ENCODE measurements around the gene FNDC11.
"Not testable (repeated sequence)": the region's sequence is repeated elsewhere in the genome, so short reads cannot be mapped to it uniquely, and the experiment has no call there.

FNDC11 gene

DNA sequence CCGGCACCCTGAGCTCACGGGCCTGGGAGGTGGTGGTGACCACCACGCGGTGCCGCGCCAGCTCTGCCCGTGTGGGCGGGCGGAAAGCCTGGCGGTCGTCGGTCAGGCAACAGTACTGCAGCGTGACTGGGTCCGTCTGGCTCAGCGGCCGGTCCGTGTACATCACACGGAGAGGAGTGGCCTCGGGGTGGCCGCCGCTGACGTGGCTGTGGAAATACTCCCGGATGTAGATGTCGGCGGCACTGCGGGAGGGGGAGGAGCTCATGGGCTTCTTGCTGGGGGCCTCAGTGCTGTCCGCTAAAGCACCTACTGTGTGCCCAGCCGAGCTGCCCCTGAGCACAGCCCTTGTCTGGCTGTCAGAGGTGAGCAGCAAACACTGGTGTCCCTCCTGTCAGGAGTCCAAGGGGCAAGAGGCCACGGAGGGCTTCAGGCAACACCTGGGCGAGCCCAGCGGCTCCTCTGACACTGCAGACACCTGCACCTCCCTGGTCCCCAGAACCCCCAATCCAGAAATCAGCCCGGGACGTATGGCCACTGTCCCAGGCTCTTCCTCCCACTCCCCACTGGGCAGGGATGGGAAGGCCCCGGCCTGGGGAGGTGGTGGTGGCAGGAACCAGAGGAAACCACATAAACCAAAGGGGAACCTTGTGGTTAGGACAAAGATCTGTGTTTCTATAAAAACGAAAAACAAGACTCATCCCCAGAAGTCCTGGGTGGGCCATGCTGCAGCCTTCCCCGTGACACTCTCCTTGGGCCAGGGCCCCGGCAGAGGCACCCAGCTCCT, 13.6 kb downstream of the FNDC11 start:
- DNase-seq (ENCODE audit: low read depth) = peak; percentile 24

- DNase-seq (ENCODE audit: low read depth) = no peak
These were observed 14.4 kb downstream of the FNDC11 start for GRCh38 chr20:63568170-63568981.

DNA sequence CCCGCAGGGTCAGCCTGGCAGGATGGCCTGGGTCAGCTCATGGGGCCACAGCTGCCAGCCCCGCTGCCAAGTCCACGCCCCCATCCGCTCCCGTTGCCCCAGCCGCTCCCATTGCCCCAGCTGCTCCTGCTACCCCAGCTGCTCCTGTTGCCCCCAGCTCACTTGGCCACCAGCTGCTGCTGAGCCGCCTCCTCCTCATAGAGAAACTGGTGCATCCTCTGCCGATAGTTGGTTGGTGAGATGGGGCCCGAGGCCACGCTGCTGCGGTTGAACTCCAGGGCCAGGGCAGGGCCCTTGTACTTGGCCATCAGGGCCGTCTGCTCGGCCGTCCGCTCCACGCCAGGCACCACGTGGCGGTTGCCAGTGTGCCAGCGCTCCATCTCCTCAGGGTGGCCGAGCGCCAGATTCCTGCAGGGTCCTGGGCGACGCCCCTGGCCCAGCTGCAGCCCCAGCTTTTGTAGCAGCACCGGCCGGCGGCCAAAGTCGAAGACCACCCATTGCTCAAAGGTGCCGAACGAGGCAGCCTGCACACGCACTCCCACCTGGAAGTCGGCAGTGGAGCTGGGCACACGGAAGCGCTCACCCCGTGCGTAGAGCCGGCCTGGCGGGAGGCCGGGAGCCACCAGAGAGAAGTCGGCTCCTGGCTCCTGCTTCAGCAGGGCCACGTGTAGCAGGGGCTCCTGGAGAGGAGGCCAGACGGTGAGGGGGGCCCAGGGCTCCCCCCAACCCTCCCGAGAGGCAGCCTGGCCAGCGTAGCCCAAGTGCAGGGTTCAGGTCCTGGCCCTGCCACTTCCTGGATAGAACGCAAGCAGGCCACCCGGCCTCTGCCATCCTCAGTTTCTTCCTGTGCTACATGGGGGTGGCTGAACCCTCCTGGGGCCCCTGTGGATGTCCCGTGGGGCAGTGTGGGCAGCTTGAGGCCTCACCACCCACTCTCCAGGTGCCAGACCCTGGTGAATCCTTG, 15.3 kb downstream of the FNDC11 start:
- DNase-seq (ENCODE audit: low read depth) = no peak

GRCh38 chr20:63570281-63571086, 16.5 kb downstream of the FNDC11 start:
- no peak for DNase-seq (ENCODE audit: low read depth)

DNA sequence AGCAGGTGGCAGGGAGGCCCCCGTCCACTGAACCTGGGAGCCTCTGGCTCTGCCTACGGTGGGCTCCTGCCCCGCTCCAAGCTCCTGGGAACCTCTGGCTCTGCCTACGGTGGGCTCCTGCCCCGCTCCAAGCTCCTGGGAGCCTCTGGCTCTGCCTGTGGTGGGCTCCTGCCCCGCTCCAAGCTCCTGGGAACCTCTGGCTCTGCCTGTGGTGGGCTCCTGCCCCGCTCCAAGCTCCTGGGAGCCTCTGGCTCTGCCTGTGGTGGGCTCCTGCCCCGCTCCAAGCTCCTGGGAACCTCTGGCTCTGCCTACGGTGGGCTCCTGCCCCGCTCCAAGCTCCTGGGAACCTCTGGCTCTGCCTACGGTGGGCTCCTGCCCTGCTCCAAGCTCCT, 17.1 kb downstream of the FNDC11 start:
- DNase-seq (ENCODE audit: low read depth) = not testable (repeated sequence)

GRCh38 chr20:63572071-63572787, 18.3 kb downstream of the FNDC11 start:
- DNase-seq (ENCODE audit: low read depth) = no peak

- DNase-seq (ENCODE audit: low read depth) = no peak
These were observed 19.1 kb downstream of the FNDC11 start for GRCh38 chr20:63572788-63573646.

DNA sequence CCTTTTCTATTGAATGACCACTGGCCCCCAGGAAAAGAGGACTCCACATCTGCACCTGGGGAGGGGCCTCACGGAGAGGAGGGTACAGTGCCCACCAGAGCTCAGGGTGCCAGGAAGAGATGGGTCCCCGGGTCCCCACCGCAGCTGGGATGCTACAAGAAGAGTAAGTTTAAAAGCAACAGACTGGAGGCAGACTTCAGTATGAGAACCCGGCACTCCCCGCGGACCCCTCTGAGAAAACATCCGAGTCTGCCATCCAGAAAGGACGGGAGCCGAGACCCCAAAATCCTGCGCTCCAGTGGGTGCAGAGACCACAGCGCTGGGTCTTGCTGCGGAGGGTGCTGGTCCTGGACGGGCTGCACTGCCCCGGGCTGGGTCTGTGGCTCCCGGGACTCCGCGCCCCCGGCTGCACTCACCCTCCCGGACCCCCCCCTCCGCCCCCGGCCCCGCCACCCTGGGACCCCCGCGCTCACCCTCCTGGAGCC, 19.7 kb downstream of the FNDC11 start:
- no peak for DNase-seq (ENCODE audit: low read depth)

GRCh38 chr20:63574156-63574828, 20.3 kb downstream of the FNDC11 start, which contains the start of gene HELZ2:
TSS of gene HELZ2 (minus strand) at chr20:63574239. CDS start at chr20:63572385, 1,854 bp downstream.
- peak; percentile 46 for DNase-seq (ENCODE audit: low read depth)

DNA sequence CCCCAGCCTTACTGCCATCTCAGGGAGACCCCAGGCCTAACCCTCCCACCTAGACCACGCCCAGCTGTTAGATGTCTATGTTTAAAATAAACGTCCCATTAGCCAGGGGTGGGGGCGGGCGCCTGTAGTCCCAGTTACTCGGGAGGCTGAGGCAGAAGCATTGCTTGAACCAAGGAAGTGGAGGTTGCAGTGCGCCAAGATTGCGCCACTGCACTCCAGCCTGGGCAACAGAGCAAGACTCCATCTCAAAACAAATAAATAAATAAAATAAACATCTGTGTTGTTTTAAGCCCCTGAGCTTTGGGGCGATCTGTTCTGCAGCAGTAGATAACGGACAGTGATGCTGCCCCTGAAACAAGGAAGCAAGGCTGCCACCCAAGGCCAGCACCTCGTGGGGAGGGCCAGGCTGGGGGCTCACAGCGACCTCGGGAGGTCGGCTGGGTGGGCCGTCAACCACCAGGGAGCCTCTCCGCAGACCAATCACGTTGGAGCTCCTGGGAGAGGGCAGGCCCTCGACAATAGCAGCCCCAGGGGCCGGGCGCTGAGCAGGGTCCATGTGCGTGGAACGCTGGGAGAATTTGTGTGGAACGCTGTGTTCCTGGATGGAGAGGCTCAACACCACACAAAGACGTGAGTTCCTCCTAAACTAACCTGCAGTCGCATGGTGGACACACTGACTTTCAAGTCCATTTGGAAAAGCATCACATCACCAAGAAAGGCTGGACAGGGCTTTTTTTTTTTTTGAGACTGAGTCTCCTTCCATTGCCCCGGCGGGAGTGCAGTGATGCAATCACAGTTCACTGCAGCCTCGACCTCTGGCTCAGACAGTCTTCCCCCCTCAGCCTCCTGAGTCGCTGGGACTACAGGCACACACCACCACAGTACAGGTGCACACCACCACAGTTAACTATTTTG, 21.1 kb downstream of the FNDC11 start:
- DNase-seq (ENCODE audit: low read depth) = no peak

GRCh38 chr20:63576311-63576710, 22.4 kb downstream of the FNDC11 start:
- no peak for DNase-seq (ENCODE audit: low read depth)

DNA sequence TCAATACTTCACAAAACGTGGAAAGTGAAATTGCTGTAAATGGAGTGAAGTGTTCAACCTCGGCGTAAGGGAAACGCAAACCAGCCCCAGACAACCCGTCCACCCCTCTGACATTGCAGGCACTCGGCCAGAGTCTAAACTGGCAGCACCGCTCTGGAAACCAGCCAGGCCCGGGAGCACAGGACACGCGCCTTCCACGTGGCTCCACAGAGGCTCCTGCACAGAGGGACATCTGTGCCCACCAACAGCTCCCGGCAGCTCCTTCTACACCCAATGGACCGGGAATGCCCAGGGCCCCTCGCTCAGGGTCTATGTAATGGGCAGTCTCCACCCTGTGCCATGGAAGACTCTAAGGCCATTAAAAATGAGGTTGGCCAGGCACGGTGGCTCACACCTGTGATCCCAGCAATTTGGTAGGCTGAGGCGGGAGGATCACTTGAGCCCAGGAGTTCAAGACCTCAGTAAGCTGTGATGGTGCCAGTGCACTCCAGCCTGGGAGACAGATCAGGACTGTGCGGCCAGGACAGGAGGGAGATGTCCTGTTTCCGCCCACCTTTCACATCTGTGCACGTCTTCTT, 23.4 kb downstream of the FNDC11 start:
- no peak for DNase-seq (ENCODE audit: low read depth)

DNA sequence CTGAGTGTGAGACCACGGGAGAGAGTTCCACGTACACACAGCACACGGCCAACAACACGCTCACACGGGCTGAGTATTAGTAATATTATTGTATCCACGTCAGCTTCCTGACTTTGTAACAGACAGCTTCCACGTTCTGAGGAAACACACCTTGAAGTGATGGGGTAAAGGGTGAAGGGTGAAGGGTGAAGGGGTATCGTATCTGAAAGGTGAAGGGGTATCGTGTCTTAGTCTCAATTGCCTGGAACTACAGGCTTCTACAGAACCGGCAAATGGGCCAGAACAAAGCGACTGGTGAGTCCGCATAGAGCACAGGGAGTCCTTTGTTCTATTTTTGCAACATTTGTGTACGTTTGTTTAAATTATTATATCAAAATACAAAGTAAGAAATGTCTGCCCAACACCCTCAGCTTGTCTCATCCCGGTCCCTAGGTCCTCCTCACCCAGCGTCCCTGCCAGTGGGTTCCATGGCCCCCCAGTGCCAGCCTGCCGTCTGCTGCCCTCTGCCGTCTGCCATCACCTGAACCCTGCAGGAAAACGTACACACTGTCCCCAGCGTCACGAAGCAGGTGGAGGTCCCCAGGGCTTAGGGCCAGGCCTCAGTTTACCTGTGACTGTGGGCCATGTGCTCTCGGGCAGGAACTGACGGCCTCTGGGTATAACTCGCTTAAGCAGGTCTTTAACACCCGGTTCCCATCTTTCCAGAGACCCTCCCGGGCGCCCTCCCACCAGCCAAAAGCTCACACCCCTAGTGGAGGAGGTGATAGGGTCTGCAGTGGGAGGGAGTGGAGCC, 24.5 kb downstream of the FNDC11 start:
- no peak for DNase-seq (ENCODE audit: low read depth)

GRCh38 chr20:63579017-63579694, 25.2 kb downstream of the FNDC11 start:
- no peak for DNase-seq (ENCODE audit: low read depth)

DNA sequence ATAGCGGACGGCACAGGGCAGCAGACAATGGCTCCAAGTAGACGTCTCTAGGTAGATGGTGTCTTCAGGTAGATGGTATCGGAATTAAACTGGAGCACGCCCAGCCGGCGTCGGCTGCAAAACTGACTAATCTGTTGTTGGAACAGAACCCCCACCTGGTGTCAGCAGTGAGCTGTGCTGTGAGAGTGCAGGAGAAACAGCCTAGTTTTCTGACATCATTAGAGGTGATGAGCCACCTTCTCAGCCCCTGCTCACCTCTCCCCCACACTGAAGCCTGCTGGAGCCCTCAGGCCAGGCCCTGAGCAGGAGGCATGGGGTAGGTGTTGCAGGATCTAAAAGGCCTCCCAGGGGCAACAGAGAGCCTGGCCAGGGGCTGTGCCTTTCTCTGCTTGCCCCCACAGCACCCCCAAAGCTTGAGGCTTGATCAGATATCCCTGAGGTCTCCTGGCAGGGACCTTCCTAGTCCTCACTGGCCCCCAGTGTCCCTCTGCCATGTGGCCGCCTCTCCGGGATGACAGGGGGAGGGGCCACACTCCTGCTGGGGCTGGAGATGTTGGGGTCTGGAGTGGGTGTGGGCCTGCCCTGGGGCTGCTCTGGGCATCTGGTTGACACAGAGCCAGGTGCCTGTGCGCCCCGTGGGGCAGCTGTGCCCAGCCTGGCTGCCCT, 27.0 kb downstream of the FNDC11 start:
- DNase-seq (ENCODE audit: low read depth) = peak; percentile 45

Data from activated T-helper 1 cell treated with Interleukin-2 at 50 U/mL for 16 hours (primary cell).